Psoas muscle (tissue), 8 donors: ENCODE measurements around the gene TEAD1. TPM values are rescaled to one million over a fixed set of nuclear protein-coding genes. Genes with fewer than 3 reads are reported as not detected.
A peak's percentile ranks its signal among the peaks of the same experiment; 100 is the strongest.

Experiments used
- ATAC-seq, 4 donors: fragments of 200-7000 bp; cut with Tn5 transposase; one replicate each; pipeline ENCODE4 v1.9.1; 2020; ENCODE audit warnings: moderate library complexity in 3 of 4, mild to moderate bottlenecking in 2 of 4
- DNase-seq, 2 donors: peaks; one replicate each; pipeline ENCODE4 v3.0.0-alpha.2; 2020
- H3K27ac ChIP-seq: fragments of 200-600 bp; one replicate; pipeline ENCODE4 v1.8.0; 2022
- H3K27me3 ChIP-seq, 3 donors: fragments of 200-600 bp in 1 of 3; one replicate each; pipeline versions ENCODE4 v1.6.1 to v1.8.0; 2013 to 2022; ENCODE audit warnings: low read length in 2 of 3, mild to moderate bottlenecking in 2 of 3, moderate library complexity in 1 of 3; ENCODE audit not compliant: insufficient read depth in 3 of 3
- H3K36me3 ChIP-seq, 2 donors: fragments of 200-600 bp in 1 of 2; one replicate each; pipeline versions ENCODE4 v1.6.1 to v1.8.0; 2013 to 2022; ENCODE audit warnings: low read depth in 1 of 2, mild to moderate bottlenecking in 1 of 2, moderate library complexity in 1 of 2; ENCODE audit not compliant: insufficient read depth in 1 of 2
- H3K4me1 ChIP-seq: fragments of 200-600 bp; one replicate; pipeline ENCODE4 v1.8.0; 2022
- H3K4me3 ChIP-seq: fragments of 200-600 bp; one replicate; pipeline ENCODE4 v1.8.0; 2022; ENCODE audit warnings: mild to moderate bottlenecking
- H3K9me3 ChIP-seq: fragments of 200-600 bp; one replicate; pipeline ENCODE4 v1.8.0; 2022
- CTCF ChIP-seq: fragments of 200-600 bp; IDR thresholded peaks from one replicate; pipeline ENCODE4 v1.8.0; 2022; ENCODE audit warnings: antibody characterized with exemption
- WGBS, 3 donors: extraction: QIAGEN DNeasy Blood & Tissue Kit; methylation state at CpG; one replicate each; pipeline versions ENCODE4 v1.1.6 to v1.1.7; 2013; 5-methylcytosine and 5-hydroxymethylcytosine counted together
- intact Hi-C, 2 donors: fragments of 100-400 bp; cut with DNase I; formaldehyde crosslinking; loops; one replicate each; pipeline versions ENCODE4 v1.11.0 to v1.14.2; 2022
- polyA plus RNA-seq, 3 donors: library from polyadenylated mRNA; stranded (reverse); fragments of 200-250 nt; gene quantifications; one replicate each; pipeline ENCODE4 v1.2.3, GENCODE V29; 2013
- total RNA-seq, 4 donors: library from RNA; stranded (reverse); fragmentation: NEBNext Ultra II Directional in 2 of 4; extraction: Animal tissue kit (Norgen Biotek cat#: 25700) in 2 of 4; gene quantifications; one replicate each; pipeline versions ENCODE4 v1.2.1 to v1.2.4, GENCODE V29; 2021 to 2023
- donor health status: healthy with polysubstance abuse.
- donor health status: DM: no; HTN: no; CAD: no; lungs with moderate emphysema.
- donor health status: Bipolar disorder and iron deficiency.
- donor health status: healthy.
- donor health status: DM: yes; HTN: yes; CAD: no.
- donor health status: DM: no; HTN: no; CAD: no.
- donor health status: DM: no; HTN: no; CAD: no.
- donor health status: DM: yes; HTN: yes; CAD: no.

The TEAD1 gene
- total and polyA plus RNA-seq, 7 donors: 11.3 to 178 (median 112) TPM

GRCh38 chr11:12712132-12712531, 37.9 kb downstream of the TEAD1 start:
- 51 to 90% (median 61%) methylated on average over 4 of the region's 4 CpGs for WGBS, 3 donors

GRCh38 chr11:12715131-12715530, 40.9 kb downstream of the TEAD1 start:
- H3K36me3 ChIP-seq: no peaks in the 10 kb centered on the region
- H3K27ac ChIP-seq: no peak overlapping the region
- no peaks in the 10 kb centered on the region for H3K9me3 ChIP-seq
- no peaks in the 10 kb centered on the region for H3K27me3 ChIP-seq
- no peak for ATAC-seq
- no peak for TF ChIP-seq CTCF
- 78 to 86% (median 81%) methylated on average over 4 of the region's 4 CpGs for WGBS, 3 donors
- intact Hi-C loops: no loop called here
- no peak for DNase-seq
- no peak overlapping the region for H3K4me3 ChIP-seq
- H3K4me1 ChIP-seq: peaks cover 64% of the 10 kb centered on the region

More at GRCh38 chr11:12712132-12712531, 37.9 kb downstream of the TEAD1 start:
- TF ChIP-seq CTCF: no peak
- DNase-seq (no peak), ATAC-seq (peak; percentile 56 to 77 (median 73))
- Histone ChIP-seq H3K9me3 (no peaks in the 10 kb centered on the region), H3K27ac (peak overlapping the region; percentile 10), H3K27me3 (no peaks in the 10 kb centered on the region), H3K4me3 (no peak overlapping the region), H3K4me1 (peaks cover 75% of the 10 kb centered on the region), H3K36me3 (no peaks in the 10 kb centered on the region)
- intact Hi-C loops: no loop called here

GRCh38 chr11:12715941-12716340, 41.7 kb downstream of the TEAD1 start:
- no peak for DNase-seq

GRCh38 chr11:12716816-12717215, 42.6 kb downstream of the TEAD1 start:
- Histone ChIP-seq H3K4me1 (peaks cover 69% of the 10 kb centered on the region), H3K4me3 (no peak overlapping the region), H3K36me3 (no peaks in the 10 kb centered on the region), H3K27ac (no peak overlapping the region), H3K9me3 (no peaks in the 10 kb centered on the region), H3K27me3 (no peaks in the 10 kb centered on the region)
- intact Hi-C loops: no loop called here
- ATAC-seq (no peak), DNase-seq (no peak)
- 74 to 79% (median 77%) methylated on average over 6 of the region's 6 CpGs for WGBS, 3 donors
- no peak for TF ChIP-seq CTCF

More at GRCh38 chr11:12715941-12716340, 41.7 kb downstream of the TEAD1 start:
- Histone ChIP-seq H3K27me3 (no peaks in the 10 kb centered on the region), H3K4me3 (no peak overlapping the region), H3K9me3 (no peaks in the 10 kb centered on the region), H3K27ac (no peak overlapping the region), H3K4me1 (peaks cover 69% of the 10 kb centered on the region), H3K36me3 (no peaks in the 10 kb centered on the region)
- intact Hi-C loops: no loop called here
- ATAC-seq: no peak
- WGBS, 3 donors: 64 to 71% (median 68%) methylated on average over 11 of the region's 11 CpGs
- TF ChIP-seq CTCF: no peak

- intact Hi-C loops: no loop called here
- peak overlapping the region; percentile 1 for H3K27ac ChIP-seq
- ATAC-seq (peak; percentile 29 to 61 (median 49)), DNase-seq (no peak)
- WGBS, 3 donors: 65 to 76% (median 70%) methylated on average over 5 of the region's 5 CpGs
- no peak for TF ChIP-seq CTCF
- no peaks in the 10 kb centered on the region for H3K9me3 ChIP-seq
- H3K36me3 ChIP-seq: no peaks in the 10 kb centered on the region
- H3K4me1 ChIP-seq: peaks cover 69% of the 10 kb centered on the region
- H3K4me3 ChIP-seq: no peak overlapping the region
- no peaks in the 10 kb centered on the region for H3K27me3 ChIP-seq
Measured at GRCh38 chr11:12717851-12718291, 43.6 kb downstream of the TEAD1 start.
